ENCODE results near the gene FUT6. TPM values are rescaled to one million over a fixed set of nuclear protein-coding genes. Genes with fewer than 3 reads are reported as not detected.
"Not testable (repeated sequence)": the region's sequence is repeated elsewhere in the genome, so short reads cannot be mapped to it uniquely, and the experiment has no call there.

FUT6 gene, protein sequence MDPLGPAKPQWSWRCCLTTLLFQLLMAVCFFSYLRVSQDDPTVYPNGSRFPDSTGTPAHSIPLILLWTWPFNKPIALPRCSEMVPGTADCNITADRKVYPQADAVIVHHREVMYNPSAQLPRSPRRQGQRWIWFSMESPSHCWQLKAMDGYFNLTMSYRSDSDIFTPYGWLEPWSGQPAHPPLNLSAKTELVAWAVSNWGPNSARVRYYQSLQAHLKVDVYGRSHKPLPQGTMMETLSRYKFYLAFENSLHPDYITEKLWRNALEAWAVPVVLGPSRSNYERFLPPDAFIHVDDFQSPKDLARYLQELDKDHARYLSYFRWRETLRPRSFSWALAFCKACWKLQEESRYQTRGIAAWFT
- 10 to 100 TPM; 44.4 to 93.6 (median 82.3) TPM for total RNA-seq
- long read RNA-seq, donor 1, transcript FUT6-201 (2 exons, 2,847 nt), result major isoform, 21 of 40 reads
- long read RNA-seq, donor 1, partial matches to known transcripts, result 1 of 40 reads
- long read RNA-seq, donor 1, other reads (novel, unspliced or antisense), result 15 of 40 reads
- long read RNA-seq, donor 2, transcript FUT6-201 (2 exons, 2,847 nt), result major isoform, 14 of 61 reads
- long read RNA-seq, donor 2, partial matches to known transcripts, result 4 of 61 reads
- long read RNA-seq, donor 2, other reads (novel, unspliced or antisense), result 39 of 61 reads

DNA sequence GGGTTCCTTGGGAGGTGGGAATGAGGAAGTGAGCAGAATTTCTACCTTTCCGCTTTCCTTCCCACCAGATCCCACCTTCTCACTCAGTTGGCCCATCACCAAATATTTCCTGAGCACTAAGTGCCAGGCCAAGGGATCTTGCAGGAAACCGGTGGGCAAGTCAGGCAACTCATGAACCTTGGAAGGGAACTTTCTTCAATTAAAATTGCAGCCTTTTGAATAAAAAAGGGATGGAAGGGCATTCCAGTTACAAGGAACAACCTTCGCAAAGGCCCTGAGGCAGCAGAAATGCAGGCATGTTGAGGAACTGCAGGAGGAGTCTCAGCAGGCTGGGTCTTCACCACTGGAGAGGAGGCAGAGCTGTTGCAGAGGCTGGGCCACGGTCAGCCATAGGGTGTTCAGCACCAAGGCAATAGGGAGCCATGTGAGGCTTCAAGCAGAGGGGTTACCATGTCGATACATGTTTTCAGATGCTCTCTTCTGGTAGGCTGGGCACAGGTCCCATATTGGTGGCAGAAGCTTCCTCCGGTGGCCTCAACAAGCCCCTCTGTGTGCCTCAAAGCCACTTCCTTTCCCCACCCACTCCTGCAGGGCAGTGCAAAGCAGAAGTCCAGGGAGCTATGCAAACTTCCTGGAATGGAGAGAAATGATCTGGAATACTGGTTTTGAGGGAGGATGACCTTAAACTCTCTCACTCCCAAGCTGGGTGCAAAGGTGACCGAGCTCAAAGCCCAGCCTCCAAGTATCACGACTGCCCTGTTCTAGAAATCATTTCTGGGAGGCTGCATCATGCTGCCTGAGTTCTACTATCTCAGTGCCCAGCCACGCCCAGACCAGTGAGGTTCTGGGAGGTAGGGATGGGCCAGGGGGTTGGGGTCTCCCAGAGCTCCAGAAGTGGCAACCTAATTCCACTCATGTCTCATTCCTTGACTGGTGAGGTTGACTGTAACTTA lies at the start of gene FUT6:
TSS of gene FUT6 (minus strand) at position 638 of the 953 bp plus-strand sequence. CDS start 7,135 bp downstream, outside the sequence.
- Histone ChIP-seq H3K4me1 (ENCODE audit: low read depth) (peaks cover 19% of the 10 kb centered on the region), H3K9me3 (no peaks in the 10 kb centered on the region), H3K4me3 (peak within 1 kb of the TSS; percentile 42), H3K36me3 (ENCODE audit: low read depth) (no peaks in the 10 kb centered on the region)
- ATAC-seq (peak; percentile 63), DNase-seq (peak in 2 of 3 donors; percentile 58 to 61)
- intact Hi-C loops (cut with DNase I, micrococcal nuclease), result no loop called here
- TF ChIP-seq, protein P1, sequence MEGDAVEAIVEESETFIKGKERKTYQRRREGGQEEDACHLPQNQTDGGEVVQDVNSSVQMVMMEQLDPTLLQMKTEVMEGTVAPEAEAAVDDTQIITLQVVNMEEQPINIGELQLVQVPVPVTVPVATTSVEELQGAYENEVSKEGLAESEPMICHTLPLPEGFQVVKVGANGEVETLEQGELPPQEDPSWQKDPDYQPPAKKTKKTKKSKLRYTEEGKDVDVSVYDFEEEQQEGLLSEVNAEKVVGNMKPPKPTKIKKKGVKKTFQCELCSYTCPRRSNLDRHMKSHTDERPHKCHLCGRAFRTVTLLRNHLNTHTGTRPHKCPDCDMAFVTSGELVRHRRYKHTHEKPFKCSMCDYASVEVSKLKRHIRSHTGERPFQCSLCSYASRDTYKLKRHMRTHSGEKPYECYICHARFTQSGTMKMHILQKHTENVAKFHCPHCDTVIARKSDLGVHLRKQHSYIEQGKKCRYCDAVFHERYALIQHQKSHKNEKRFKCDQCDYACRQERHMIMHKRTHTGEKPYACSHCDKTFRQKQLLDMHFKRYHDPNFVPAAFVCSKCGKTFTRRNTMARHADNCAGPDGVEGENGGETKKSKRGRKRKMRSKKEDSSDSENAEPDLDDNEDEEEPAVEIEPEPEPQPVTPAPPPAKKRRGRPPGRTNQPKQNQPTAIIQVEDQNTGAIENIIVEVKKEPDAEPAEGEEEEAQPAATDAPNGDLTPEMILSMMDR (IDR thresholded peaks at IDR 0.05), result no peak

DNA sequence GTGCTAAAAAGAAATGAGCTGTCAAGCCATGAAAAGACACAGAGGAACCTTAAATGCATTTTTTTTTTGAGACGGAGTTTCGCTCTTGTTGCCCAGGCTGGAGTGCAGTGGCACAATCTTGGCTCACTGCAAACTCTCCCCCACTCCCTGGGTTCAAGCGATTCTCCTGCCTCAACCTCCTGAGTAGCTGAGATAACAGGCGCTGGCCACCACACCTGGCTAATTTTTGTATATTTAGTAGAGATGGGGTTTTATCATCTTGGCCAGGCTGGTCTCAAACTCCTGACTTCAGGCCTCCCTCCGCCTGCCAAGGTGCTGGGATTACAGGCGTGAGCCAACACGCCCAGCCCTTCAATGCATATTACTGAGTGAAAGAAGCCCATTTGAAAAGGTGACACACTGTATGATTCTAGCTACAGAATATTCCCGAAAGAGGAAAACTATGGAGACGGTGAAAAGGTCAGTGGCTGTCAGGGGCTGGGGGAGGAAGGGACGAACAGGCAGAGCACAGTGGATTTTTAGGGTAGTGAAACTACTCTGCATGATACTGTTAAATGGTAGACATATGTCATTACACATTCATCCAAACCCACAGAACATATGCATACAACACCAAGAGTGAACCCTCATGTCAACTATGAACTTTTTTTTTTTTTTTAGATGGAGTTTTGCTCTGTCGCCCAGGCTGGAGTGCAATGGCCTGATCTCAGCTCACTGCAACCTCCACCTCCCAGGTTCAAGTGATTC lies 44.7 kb upstream of the FUT6 start:
- DNase-seq; H3K36me3 ChIP-seq (ENCODE audit: low read depth); H3K4me3 ChIP-seq; intact Hi-C loops (cut with DNase I, micrococcal nuclease); H3K9me3 ChIP-seq; H3K4me1 ChIP-seq (ENCODE audit: low read depth); ATAC-seq: not testable (repeated sequence)

DNA sequence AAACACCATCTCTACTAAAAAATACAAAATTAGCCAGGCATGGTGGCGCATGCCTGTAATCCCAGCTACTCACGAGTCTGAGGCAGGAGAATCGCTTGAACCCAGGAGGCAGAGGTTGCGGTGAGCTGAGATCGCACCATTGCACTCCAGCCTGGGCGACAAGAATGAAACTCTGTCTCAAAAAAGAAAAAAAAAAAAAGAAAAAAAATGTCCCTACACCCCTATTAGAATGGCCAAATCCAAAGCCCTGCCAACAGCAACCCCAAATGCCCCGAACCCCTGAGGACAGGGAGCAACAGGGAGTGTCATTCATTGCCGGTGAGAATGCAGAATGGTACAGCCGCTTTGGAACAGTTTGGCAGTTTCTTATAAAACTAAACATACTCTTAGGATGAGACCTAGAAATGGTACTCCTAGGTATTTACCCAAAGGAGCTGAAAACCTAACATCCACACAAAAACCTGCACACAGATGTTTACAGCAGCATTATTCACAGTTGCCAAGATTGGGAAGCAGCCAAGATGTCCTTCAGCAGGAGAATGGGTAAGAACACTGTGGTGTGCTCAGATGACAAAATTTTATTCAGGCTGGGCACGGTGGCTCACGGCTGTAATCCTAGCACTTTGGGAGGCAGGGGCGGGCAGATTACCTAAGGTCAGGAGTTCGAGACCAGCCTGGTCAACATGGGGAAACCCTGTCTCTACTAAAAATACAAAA lies 43.8 kb upstream of the FUT6 start:
- H3K4me3 ChIP-seq; H3K9me3 ChIP-seq; H3K36me3 ChIP-seq (ENCODE audit: low read depth); H3K4me1 ChIP-seq (ENCODE audit: low read depth); DNase-seq; ATAC-seq; intact Hi-C loops (cut with DNase I, micrococcal nuclease): not testable (repeated sequence)

DNA sequence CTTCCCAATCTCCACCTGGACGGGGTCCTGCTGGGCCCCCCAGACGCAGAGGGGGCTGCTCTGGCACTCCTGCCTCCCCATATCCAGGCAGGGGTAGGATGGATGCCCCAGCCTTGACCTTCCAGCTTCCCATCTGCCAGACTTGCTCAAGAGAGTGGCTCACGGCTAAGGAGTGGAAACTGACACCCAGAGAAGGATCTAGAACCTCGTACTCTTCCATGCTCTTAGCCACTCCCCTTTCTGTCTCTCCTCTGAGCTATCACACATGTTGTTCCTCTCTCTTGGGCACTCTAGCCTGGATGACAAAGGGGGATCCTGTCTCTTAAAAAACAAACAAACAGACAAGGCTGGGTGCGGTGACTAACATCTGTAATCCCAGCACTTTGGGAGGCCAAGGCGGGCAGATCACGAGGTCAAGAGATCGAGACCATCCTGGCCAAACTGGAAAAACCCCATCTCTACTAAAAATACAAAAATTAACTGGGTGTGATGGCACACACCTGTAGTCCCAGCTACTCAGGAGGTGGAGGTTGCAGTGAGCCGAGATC lies 43.0 kb upstream of the FUT6 start:
- Histone ChIP-seq H3K9me3 (no peaks in the 10 kb centered on the region), H3K4me3 (no peak overlapping the region), H3K36me3 (ENCODE audit: low read depth) (no peaks in the 10 kb centered on the region), H3K4me1 (ENCODE audit: low read depth) (no peaks in the 10 kb centered on the region)
- intact Hi-C loops (cut with DNase I, micrococcal nuclease), result no loop called here
- TF ChIP-seq, protein P1 (IDR thresholded peaks at IDR 0.05), result no peak
- ATAC-seq (peak; percentile 19), DNase-seq (no peak)

DNA sequence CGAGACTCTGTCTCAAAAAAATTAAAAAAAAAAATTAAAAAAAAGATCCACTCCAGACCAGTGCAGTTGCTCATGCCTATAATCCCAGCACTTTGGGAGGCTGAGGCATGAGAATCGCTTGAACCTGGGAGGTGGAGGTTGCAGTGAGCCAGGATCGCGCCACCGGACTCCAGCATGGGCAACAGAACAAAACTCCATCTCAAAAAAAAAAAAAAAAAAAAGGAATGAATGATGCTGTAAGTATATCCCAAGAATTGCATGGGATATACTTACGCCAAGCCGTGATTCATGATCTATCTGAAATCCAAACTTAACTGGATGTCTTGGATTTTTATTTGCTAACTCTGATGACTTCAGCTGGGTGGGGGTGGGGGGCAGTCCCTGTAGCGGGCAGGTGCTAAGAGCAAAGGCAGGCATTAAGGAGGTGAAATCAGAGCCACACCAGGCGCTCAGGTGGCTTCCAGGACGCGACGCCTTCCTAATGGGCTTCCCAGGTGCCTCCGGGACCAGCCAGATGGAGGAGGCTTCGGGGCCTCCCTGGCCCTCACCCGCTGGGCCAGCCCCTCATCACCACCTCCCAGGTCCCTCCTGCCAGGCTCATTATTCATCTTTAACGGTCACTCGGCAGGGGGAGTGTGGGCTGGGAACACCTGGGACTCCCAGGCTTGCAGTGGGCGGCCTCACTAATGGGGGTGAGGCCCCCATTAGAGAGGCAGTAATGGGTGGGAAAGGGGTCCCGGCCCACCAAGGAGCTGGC lies 42.2 kb upstream of the FUT6 start:
- H3K4me3 ChIP-seq, result no peak overlapping the region
- H3K9me3 ChIP-seq, result no peaks in the 10 kb centered on the region
- no peak for DNase-seq
- H3K36me3 ChIP-seq (ENCODE audit: low read depth), result no peaks in the 10 kb centered on the region
- no peaks in the 10 kb centered on the region for H3K4me1 ChIP-seq (ENCODE audit: low read depth)
- no peak for ATAC-seq
- TF ChIP-seq, protein P1 (IDR thresholded peaks at IDR 0.05), result no peak
- intact Hi-C loops (cut with DNase I, micrococcal nuclease), result no loop called here
